GM12878 (cell line): ENCODE measurements around the gene CDC14A.

ENCODE experiments used
- CEBPB ChIP-seq, 2 experiments: fragments of 150-350 bp in 1 of 2; IDR thresholded peaks; 2 replicates each; pipeline ENCODE4 v1.6.1; 2012 to 2014; ENCODE audit warnings: low read depth in 2 of 2, low read length in 2 of 2, borderline replicate concordance in 1 of 2, inconsistent platforms in 1 of 2
- CHD1 ChIP-seq: IDR thresholded peaks from 2 replicates; pipeline ENCODE4 v1.6.1; 2012; ENCODE audit warnings: low read depth, low read length, improper control_type of control experiment
- FOXM1 ChIP-seq: IDR thresholded peaks from 2 replicates; pipeline ENCODE4 v1.6.1; 2012; ENCODE audit warnings: low read depth, mild to moderate bottlenecking, inconsistent platforms, low read length, moderate library complexity
- GABPA ChIP-seq: IDR thresholded peaks from 2 replicates; pipeline ENCODE4 v1.6.1; 2014; ENCODE audit warnings: antibody characterized with exemption, low read depth, mild to moderate bottlenecking, inconsistent platforms
- JUND ChIP-seq: IDR thresholded peaks from 2 replicates; pipeline ENCODE4 v1.6.1; 2012; ENCODE audit warnings: low read depth, mild to moderate bottlenecking, low read length, improper control_type of control experiment, moderate library complexity
- MTA2 ChIP-seq: fragments of 450-650 bp; IDR thresholded peaks from 2 replicates; pipeline ENCODE4 v1.6.1; 2016; ENCODE audit warnings: low read depth, mild to moderate bottlenecking, moderate library complexity
- PAX5 ChIP-seq: IDR thresholded peaks from 2 replicates; pipeline ENCODE4 v1.6.1; 2011; ENCODE audit warnings: low read depth, low read length, borderline replicate concordance
- SKIL ChIP-seq: fragments of 450-650 bp; IDR thresholded peaks from 2 replicates; pipeline ENCODE4 v1.6.1; 2017; ENCODE audit warnings: mild to moderate bottlenecking, low read depth, inconsistent platforms; ENCODE audit not compliant: poor library complexity, severe bottlenecking
- TCF7 ChIP-seq: IDR thresholded peaks from 2 replicates; pipeline ENCODE4 v1.6.1; 2014; ENCODE audit warnings: antibody characterized with exemption, borderline replicate concordance
- YY1 ChIP-seq: IDR thresholded peaks from 2 replicates; pipeline ENCODE4 v1.6.1; 2011; ENCODE audit warnings: low read depth, mild to moderate bottlenecking, low read length
- TF ChIP-seq, protein P1 (sequence below), 3 experiments: IDR thresholded peaks in 2 of 3; conservative IDR thresholded peaks in 1 of 3; 2 replicates each; pipeline ENCODE4 v1.5.1; 2011; ENCODE audit warnings: low read depth in 3 of 3, low read length in 3 of 3, mild to moderate bottlenecking in 3 of 3, control low read depth in 2 of 3, moderate library complexity in 2 of 3, inconsistent platforms in 1 of 3, mixed read lengths in 1 of 3; ENCODE audit not compliant: control insufficient read depth in 2 of 3, insufficient read depth in 1 of 3; ENCODE audit errors: extremely low read depth in 1 of 3
- TF ChIP-seq, protein P2 (sequence below): IDR thresholded peaks from 2 replicates; pipeline ENCODE4 v1.6.1; 2011; ENCODE audit warnings: low read depth, low read length, improper control_type of control experiment, borderline replicate concordance

DNA sequence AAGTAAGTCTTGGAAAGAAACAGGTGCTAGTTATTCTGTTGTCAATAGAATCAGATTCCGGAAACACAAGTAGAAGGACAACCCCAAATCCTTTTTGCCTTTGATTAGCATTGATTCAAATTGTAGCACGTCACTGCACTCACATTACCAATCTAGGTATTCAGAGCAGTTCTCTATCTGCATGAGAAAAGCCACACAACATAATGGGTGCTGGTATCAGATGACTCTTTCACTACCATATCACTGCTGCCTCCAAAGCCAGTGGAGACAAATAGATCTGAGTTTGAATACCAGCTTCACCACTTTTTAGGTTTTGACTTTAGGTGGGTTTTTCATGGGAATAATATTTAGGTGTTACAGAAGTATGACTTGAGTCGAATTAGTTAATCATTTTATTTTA, 47.4 kb upstream of the CDC14A start:
- TF ChIP-seq, protein P1, sequence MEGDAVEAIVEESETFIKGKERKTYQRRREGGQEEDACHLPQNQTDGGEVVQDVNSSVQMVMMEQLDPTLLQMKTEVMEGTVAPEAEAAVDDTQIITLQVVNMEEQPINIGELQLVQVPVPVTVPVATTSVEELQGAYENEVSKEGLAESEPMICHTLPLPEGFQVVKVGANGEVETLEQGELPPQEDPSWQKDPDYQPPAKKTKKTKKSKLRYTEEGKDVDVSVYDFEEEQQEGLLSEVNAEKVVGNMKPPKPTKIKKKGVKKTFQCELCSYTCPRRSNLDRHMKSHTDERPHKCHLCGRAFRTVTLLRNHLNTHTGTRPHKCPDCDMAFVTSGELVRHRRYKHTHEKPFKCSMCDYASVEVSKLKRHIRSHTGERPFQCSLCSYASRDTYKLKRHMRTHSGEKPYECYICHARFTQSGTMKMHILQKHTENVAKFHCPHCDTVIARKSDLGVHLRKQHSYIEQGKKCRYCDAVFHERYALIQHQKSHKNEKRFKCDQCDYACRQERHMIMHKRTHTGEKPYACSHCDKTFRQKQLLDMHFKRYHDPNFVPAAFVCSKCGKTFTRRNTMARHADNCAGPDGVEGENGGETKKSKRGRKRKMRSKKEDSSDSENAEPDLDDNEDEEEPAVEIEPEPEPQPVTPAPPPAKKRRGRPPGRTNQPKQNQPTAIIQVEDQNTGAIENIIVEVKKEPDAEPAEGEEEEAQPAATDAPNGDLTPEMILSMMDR (IDR thresholded peaks at IDR 0.05 in 2 of 3, conservative IDR thresholded peaks at IDR 0.05 in 1 of 3; ENCODE audit: control insufficient read depth in 2 of 3, extremely low read depth in 1 of 3, insufficient read depth in 1 of 3, low read depth in 3 of 3, low read length in 3 of 3), result no peak
- TF ChIP-seq MTA2 (no peak), GABPA (no peak), FOXM1 (no peak), CHD1 (no peak), TCF7 (no peak), CEBPB (IDR thresholded peaks at IDR 0.05; ENCODE audit: borderline replicate concordance in 1 of 2, low read depth in 2 of 2, low read length in 2 of 2) (no peak), PAX5 (no peak), SKIL (no peak), JUND (no peak), YY1 (no peak)
- TF ChIP-seq, protein P2, sequence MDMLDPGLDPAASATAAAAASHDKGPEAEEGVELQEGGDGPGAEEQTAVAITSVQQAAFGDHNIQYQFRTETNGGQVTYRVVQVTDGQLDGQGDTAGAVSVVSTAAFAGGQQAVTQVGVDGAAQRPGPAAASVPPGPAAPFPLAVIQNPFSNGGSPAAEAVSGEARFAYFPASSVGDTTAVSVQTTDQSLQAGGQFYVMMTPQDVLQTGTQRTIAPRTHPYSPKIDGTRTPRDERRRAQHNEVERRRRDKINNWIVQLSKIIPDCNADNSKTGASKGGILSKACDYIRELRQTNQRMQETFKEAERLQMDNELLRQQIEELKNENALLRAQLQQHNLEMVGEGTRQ, result no peak
